IPS-18c (cell line): Measurements from ENCODE around the gene GCLC.
"Not testable (repeated sequence)": the region's sequence is repeated elsewhere in the genome, so short reads cannot be mapped to it uniquely, and the experiment has no call there.

Experiments used
- H3K4me3 ChIP-seq: 2 replicates; pipeline ENCODE4 v1.7.0; 2013; ENCODE audit warnings: low read depth, mild to moderate bottlenecking, low read length, moderate library complexity; ENCODE audit not compliant: insufficient read depth
- H3K9me3 ChIP-seq: one replicate; pipeline ENCODE4 v1.6.1; 2013; ENCODE audit warnings: mild to moderate bottlenecking, low read length, moderate library complexity; ENCODE audit not compliant: control insufficient read depth, insufficient read depth

GCLC gene

GRCh38 chr6:53544470-53545308 lies at the start of gene GCLC:
GCLC (minus strand) TSS chr6:53545101; CDS start chr6:53544645, 456 bp downstream.
- Histone ChIP-seq H3K9me3 (no peaks in the 10 kb centered on the region), H3K4me3 (peak within 1 kb of the TSS; percentile 82)

- Histone ChIP-seq H3K4me3 (no peak overlapping the region), H3K9me3 (no peaks in the 10 kb centered on the region)
Observed at GRCh38 chr6:53594596-53594995, 49.7 kb upstream of the GCLC start.

GRCh38 chr6:53593001-53593488 lies 48.1 kb upstream of the GCLC start:
- Histone ChIP-seq H3K9me3 (no peaks in the 10 kb centered on the region), H3K4me3 (no peak overlapping the region)

GRCh38 chr6:53591873-53592272 lies 47.0 kb upstream of the GCLC start:
- H3K9me3 ChIP-seq, result no peaks in the 10 kb centered on the region
- no peak overlapping the region for H3K4me3 ChIP-seq

- no peaks in the 10 kb centered on the region for H3K9me3 ChIP-seq
Observed at GRCh38 chr6:53588816-53589509, 44.1 kb upstream of the GCLC start.

GRCh38 chr6:53587291-53587690 lies 42.4 kb upstream of the GCLC start:
- no peaks in the 10 kb centered on the region for H3K9me3 ChIP-seq
- H3K4me3 ChIP-seq, result no peak overlapping the region

More at GRCh38 chr6:53588816-53589509, 44.1 kb upstream of the GCLC start:
- H3K4me3 ChIP-seq, result no peak overlapping the region

GRCh38 chr6:53585208-53585900 lies 40.5 kb upstream of the GCLC start:
- H3K9me3 ChIP-seq, result no peaks in the 10 kb centered on the region
- H3K4me3 ChIP-seq, result no peak overlapping the region

- H3K9me3 ChIP-seq, result no peaks in the 10 kb centered on the region
- no peak overlapping the region for H3K4me3 ChIP-seq
Observed at GRCh38 chr6:53584726-53585125, 39.8 kb upstream of the GCLC start.

- H3K9me3 ChIP-seq, result no peaks in the 10 kb centered on the region
- no peak overlapping the region for H3K4me3 ChIP-seq
Observed at GRCh38 chr6:53583451-53583850, 38.5 kb upstream of the GCLC start.

GRCh38 chr6:53582963-53583362 lies 38.1 kb upstream of the GCLC start:
- no peak overlapping the region for H3K4me3 ChIP-seq
- no peaks in the 10 kb centered on the region for H3K9me3 ChIP-seq

GRCh38 chr6:53581856-53582255 lies 37.0 kb upstream of the GCLC start:
- H3K9me3 ChIP-seq, result no peaks in the 10 kb centered on the region

GRCh38 chr6:53581173-53581773 lies 36.4 kb upstream of the GCLC start:
- H3K4me3 ChIP-seq, result no peak overlapping the region
- H3K9me3 ChIP-seq, result no peaks in the 10 kb centered on the region

More at GRCh38 chr6:53581856-53582255, 37.0 kb upstream of the GCLC start:
- no peak overlapping the region for H3K4me3 ChIP-seq

- H3K9me3 ChIP-seq, result no peaks in the 10 kb centered on the region
- no peak overlapping the region for H3K4me3 ChIP-seq
Observed at GRCh38 chr6:53579338-53579737, 34.4 kb upstream of the GCLC start.

GRCh38 chr6:53578371-53578770 lies 33.5 kb upstream of the GCLC start:
- Histone ChIP-seq H3K4me3 (no peak overlapping the region), H3K9me3 (no peaks in the 10 kb centered on the region)

- no peaks in the 10 kb centered on the region for H3K9me3 ChIP-seq
- no peak overlapping the region for H3K4me3 ChIP-seq
Observed at GRCh38 chr6:53573299-53573698, 28.4 kb upstream of the GCLC start.

GRCh38 chr6:53572379-53572778 lies 27.5 kb upstream of the GCLC start:
- H3K9me3 ChIP-seq, H3K4me3 ChIP-seq: not testable (repeated sequence)
